ENCODE data around the gene SLC25A15.

Gene SLC25A15

DNA sequence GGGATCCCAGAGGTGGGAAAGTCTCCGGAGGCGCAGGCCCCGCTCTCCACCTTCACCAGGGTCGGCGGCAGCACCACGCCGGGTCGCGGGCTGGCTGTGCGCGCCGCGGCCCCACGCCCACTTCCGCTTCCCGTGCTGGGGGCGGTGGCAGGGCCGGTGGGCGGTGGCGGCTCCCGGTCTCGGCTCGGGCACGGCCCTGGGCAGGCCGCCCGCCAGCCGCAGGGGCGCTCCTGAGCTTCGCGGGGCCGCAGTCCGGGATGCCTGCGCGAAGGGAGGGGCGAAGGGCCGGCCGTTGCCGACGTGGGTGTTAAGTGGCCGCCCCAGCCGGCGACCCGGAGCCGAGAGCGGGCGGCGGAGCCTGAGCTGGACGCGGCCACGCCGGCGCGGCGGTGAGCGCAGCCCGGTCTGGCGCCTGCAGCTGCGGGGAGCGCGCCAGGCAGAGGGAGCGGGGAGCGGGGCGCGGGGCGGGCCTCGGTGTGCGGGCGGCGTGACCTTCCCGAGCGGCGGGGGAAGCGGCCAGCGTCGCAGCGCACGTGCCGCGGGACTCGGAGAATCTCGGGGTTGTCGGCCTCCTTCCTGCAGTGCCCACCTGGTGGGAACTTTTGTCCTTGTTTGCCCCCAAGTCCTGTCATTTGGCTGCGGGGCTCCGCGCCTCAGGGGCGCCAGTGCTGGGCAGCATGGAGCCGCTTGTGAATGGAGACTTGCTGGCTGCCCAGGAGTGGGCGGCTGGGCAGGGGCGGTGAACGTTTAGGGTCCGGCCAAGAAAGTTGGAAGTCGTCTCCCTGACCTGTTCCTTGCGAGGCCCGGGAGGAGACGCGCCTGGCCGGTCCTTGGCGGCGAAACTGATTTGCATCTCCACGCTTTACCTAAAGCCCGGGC is at the start of gene SLC25A15:
Gene SLC25A15, plus strand, starts transcription at position 337 of the 879 bp plus-strand sequence. CDS start 3,616 bp downstream, outside the sequence.
- peak; percentile 31 to 73 (median 42) for DNase-seq

- DNase-seq, result no peak
These were observed 40.1 kb upstream of the SLC25A15 start for GRCh38 chr13:40749327-40749726.

DNA sequence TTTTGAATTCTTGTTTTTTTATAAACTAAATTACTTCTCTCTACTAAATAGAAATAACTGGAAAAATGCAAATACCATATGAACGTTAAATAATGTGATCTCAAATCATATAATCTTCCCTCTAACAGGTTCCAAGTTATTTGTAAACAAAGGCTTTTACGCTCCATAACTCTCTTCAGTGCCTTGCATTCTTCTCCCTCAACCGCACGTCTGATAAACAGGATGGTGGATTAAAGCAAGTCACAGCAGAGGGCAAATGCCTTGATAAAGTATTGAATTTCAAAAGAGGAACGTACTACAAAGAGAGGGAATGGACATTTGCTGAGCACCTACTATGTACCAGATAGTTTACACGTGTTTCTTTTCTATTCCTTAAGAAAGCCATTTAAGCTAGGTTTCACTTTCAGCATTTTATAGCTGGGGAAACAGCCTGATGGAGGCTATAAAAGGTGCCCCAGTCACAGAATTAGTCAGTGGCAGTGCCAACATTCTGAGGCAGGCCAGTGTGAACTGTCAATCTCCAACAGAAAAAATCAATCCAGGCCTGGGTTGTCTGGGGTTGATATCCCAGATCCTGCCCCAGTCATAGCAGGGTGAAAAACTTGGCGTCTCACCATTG is 34.2 kb upstream of the SLC25A15 start:
- no peak for DNase-seq

- DNase-seq, result no peak
These were observed 33.4 kb upstream of the SLC25A15 start for GRCh38 chr13:40756042-40756441.

DNA sequence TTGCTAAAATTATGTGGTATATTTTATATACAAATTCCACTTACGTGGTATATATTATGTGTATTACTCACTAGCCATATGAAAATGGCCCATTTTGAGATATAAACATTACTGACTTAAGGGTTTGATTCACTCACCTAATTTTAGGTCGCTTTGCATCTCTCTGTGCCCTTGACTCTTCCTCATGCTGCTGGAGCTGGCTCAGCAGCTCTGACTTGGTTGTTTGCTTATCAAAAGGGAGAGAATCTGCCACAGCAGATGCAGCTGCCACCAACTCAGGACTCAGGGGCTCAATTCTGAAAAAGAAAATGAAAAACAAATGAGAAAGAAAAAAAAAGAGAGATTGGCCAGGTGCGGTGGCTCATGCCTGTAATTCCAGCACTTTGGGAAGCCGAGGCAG is 30.6 kb upstream of the SLC25A15 start:
- no peak for DNase-seq

DNA sequence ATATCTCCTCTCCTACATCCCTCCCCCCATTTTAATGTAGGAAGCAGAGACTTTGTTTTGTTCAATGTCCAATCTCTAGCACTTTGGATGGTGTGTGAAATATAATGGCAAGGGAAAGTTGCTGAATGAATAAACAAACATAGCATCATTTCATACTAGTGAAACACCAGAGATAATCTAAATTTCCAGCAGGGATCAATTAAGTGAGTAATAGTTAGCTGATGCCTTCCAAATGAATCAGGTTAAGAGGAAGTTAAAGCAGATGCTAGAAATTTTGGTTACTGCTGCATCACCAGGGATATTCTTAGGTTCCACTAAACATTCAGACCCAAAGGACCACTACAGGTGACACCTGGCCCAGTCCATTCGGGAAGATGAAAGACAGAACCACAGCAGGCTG is 26.6 kb upstream of the SLC25A15 start:
- no peak for DNase-seq

DNA sequence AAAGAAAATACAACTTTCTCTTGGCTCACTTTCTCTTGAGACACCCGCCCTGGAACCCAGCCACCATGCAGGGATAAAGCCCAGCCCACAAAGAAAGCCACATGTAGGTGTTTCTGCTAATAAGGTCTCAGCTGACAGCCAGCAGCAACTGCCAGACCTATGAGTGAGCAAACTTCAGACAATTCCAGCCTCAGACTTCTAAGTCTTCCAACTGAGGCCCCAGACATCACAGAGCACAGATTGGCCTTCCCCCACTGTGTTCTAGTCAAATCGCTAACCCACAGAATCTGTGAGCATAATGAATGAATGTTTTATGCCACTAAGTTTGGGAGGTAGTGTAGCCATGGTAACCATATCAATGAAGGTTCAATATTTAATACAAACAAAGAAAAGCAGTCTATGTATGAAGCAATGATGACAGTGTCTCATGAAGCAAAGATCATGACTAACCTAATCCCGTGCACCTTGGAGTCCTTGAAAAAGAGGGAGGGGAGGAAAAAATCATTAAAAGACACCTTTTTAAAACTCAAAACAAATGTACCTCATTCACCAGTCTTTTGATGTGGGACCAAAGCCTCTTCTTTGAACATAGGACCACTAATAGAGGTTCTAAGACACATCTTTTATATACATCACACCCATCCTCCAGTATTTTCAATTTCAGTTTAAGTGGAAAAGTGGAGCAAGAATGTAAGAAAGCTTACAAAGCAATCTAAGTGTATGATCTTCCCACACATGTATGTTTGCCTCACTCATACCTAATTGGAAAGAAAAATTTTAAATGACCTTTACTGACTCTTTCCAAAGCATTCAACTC is 24.6 kb upstream of the SLC25A15 start:
- DNase-seq, result no peak

- no peak for DNase-seq
These were observed 23.8 kb upstream of the SLC25A15 start for GRCh38 chr13:40765602-40766001.

GRCh38 chr13:40769970-40770369 is 19.4 kb upstream of the SLC25A15 start:
- DNase-seq, result no peak

- DNase-seq, result no peak
These were observed 18.8 kb upstream of the SLC25A15 start for GRCh38 chr13:40770609-40770933.

DNA sequence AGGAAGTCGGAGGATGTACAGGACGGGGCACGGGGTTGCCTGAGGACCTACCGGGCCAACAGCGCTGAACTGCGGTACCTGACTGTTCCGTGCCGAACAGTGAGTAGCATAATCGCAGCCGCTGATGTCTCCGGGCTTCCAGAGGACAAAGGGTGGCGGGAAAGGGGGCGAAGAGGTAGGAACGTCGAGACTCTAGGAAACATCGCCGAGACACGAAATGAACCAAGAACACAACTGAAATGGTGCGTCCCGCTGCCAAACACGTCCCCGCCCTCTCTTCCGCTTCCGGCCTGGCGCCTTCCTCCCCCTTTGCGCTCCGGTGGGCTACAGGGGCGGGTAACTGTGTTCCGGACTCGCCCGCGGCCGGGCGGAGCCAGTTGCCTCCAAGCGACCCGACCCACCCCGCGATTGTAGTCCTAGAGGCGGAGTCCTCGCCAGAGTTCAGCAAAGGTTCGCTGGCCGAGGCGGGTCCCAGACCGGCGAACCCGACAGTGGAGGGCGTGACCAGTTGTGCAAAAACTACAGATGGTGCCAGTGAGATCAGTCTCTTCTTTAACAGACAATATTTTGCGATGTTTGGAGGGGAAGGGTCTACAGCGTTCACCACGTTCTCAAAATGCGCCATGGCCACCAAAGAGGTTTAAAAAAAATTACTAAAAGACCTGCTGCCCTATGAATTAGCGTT is 18.3 kb upstream of the SLC25A15 start, which contains the start of gene MRPS31:
Gene MRPS31, minus strand, starts transcription at position 257 of the 685 bp plus-strand sequence. Its CDS starts 54 bp downstream, at position 203.
- peak; percentile 85 to 93 (median 92) for DNase-seq

GRCh38 chr13:40772765-40773473 is 16.5 kb upstream of the SLC25A15 start:
- DNase-seq, result no peak

DNA sequence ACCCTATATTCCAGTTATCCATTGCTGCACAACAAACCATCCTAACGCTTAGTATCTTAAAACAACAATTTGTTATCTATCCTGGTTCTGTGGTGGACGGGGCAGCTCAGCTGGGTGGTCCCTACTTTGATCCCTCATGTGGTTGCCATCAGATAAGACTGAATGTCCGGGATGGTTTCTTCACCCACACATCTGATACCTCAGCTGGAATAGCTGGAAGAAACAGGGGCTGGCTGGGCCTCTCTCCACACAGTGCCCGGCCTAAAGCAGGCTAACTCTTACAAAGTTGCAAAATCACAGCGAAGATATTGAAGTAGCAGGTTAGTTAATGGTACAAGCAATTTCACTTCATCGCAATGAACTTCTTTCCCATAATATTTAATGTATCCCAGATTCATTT is 14.7 kb upstream of the SLC25A15 start:
- no peak for DNase-seq

- DNase-seq, result peak in 1 of 4 experiments; percentile 18
These were observed 13.2 kb upstream of the SLC25A15 start for GRCh38 chr13:40776232-40776631.

DNA sequence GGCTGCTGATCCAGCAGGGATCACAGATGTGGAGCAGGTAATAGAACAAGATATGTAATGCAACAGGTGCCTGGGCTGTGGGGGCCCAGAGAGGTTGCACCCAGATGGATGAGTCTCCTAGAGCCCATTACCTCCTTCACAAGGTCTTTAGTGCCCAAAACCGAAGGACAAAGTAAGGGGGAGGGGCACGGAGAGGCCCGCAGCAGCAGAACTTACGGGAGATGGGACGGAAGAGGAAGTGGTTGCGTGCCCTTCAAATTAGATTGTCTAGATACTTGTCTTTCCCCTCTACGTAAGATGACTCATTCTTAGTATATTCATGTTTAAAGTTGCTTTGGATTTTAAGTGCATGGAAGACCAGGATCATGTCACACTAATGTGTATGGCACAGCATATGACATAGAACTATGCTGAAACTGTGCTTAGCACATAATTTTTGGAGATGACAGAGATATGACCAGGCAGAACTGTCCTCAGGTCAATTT is 12.7 kb upstream of the SLC25A15 start:
- DNase-seq, result peak in 2 of 4 experiments; percentile 53 to 58

GRCh38 chr13:40777166-40777808 is 12.1 kb upstream of the SLC25A15 start:
- no peak for DNase-seq

GRCh38 chr13:40777809-40778175 is 11.6 kb upstream of the SLC25A15 start:
- no peak for DNase-seq

DNA sequence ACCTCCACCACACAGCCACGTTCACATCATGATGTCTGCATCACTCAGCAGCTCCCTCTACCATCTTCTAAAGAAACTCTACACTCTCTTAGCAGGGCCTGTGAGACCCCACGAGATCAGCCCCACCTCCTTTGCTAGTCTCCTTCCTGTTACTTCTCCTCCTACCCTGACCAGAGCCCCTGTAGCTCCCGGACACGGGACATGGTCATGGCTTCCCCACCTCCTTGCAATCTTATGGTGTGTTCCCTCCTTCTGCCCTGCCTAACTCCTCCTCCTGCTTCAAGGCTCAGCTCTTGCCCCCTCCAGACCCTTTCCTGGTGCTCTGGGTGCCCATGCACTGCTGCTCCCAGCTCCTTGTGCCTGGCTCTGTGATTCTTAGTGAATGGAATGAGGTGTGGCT is 10.4 kb upstream of the SLC25A15 start:
- no peak for DNase-seq

DNA sequence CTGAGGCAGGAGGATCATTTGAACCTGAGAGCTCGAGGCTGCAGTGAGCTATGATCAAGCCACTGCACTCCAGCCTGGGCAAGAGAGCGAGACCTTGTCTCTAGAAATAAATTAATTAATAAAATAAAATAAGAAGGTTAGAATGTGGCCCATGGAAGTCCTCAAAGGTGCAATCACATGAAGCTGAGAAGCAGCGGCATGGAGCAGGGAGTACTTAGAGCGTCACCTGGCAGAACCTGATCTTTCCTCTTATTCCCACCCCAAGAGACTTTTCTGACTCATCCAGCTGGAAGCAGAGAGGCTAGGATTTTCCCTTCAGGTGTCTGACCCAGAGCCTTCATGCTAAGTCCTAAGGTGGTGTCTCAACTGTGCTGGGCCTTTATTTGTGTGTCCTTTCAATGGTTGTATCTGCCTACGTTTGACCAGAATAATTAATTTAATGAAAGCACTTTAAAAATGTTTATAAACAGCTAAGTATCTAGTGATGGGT is 9.6 kb upstream of the SLC25A15 start:
- no peak for DNase-seq

DNA sequence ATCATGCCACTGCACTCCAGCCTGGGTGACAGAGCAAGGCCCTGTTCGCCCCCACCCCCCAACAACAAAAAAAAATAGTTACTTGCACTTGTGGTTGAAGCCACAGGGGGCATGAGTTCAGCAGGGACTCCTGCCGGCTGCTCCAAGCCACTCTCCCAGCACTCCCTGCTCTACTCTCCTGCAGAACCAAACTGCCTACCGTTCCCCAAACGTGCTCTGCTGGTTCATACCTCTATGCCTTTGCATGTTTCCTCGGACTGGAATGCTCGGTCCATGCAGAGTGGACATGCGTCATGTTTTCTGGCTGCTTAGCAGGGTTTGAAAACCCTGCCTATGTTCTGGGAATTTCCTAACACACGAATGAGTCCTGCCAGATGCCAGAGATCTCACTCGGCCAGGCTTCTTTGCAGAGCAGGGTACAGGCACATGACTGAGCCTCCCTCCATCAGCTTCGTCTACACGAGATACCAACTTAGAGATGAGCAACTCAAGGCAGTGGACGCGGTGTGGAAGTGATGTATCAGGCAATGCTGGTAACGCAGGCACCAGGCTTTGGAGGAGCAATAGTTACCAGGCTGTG is 8.5 kb upstream of the SLC25A15 start:
- no peak for DNase-seq

GRCh38 chr13:40781717-40782116 is 7.7 kb upstream of the SLC25A15 start:
- DNase-seq, result no peak
